SJSA1 (cell line): Measurements from ENCODE around the gene TMPRSS9. TPM values are rescaled to one million over a fixed set of nuclear protein-coding genes. Genes with fewer than 3 reads are reported as not detected.

ENCODE experiments used
- DNase-seq, 2 experiments: peaks; one replicate each; pipeline ENCODE4 v3.0.0-alpha.2; 2015 to 2020; ENCODE audit warnings: low spot score in 2 of 2, low read depth in 1 of 2
- H3K27ac ChIP-seq: fragments of 250-450 bp; sonication (Bioruptor Pico); 2 replicates; pipeline ENCODE4 v1.5.1; 2020; ENCODE audit warnings: mild to moderate bottlenecking, moderate library complexity
- H3K27me3 ChIP-seq: fragments of 250-450 bp; sonication (Bioruptor Pico); replicated peaks from 2 replicates; pipeline ENCODE4 v1.5.1; 2020; ENCODE audit warnings: mild to moderate bottlenecking, moderate library complexity
- H3K36me3 ChIP-seq: fragments of 250-450 bp; sonication (Bioruptor Pico); 2 replicates; pipeline ENCODE4 v1.5.1; 2020; ENCODE audit warnings: mild to moderate bottlenecking
- H3K4me1 ChIP-seq: fragments of 250-450 bp; sonication (Bioruptor Pico); replicated peaks from 2 replicates; pipeline ENCODE4 v1.6.1; 2021; ENCODE audit warnings: mild to moderate bottlenecking
- H3K4me3 ChIP-seq: fragments of 250-450 bp; sonication (Bioruptor Pico); 2 replicates; pipeline ENCODE4 v1.5.1; 2020; ENCODE audit warnings: mild to moderate bottlenecking
- H3K9me3 ChIP-seq: fragments of 250-450 bp; sonication (Bioruptor Pico); replicated peaks from 2 replicates; pipeline ENCODE4 v1.5.1; 2020; ENCODE audit warnings: mild to moderate bottlenecking
- total RNA-seq: library from RNA; depleted of rRNA; stranded (reverse); fragments of >200 nt; shearing (Covaris generic); gene quantifications from 2 replicates; pipeline ENCODE4 v1.2.3, GENCODE V29; 2014

The TMPRSS9 gene
- total RNA-seq, 1 experiment from 2014 or later = not detected

GRCh38 chr19:2423915-2424685 lies 64.0 kb downstream of the TMPRSS9 start:
- H3K4me3 ChIP-seq = no peak overlapping the region
- no peak overlapping the region for H3K27ac ChIP-seq
- no peak for DNase-seq
- peaks cover 11% of the 10 kb centered on the region for H3K4me1 ChIP-seq
- no peaks in the 10 kb centered on the region for H3K9me3 ChIP-seq
- no peaks in the 10 kb centered on the region for H3K27me3 ChIP-seq
- H3K36me3 ChIP-seq = peaks cover 48% of the 10 kb centered on the region

- Histone ChIP-seq H3K9me3 (no peaks in the 10 kb centered on the region), H3K27ac (no peak overlapping the region), H3K4me1 (peaks cover 11% of the 10 kb centered on the region), H3K27me3 (no peaks in the 10 kb centered on the region), H3K36me3 (peaks cover 56% of the 10 kb centered on the region), H3K4me3 (no peak overlapping the region)
- DNase-seq = no peak
Measured at GRCh38 chr19:2424686-2425621, 64.9 kb downstream of the TMPRSS9 start.

- peak overlapping the region; percentile 79 for H3K4me3 ChIP-seq
- DNase-seq = no peak
- peaks cover 66% of the 10 kb centered on the region for H3K36me3 ChIP-seq
- H3K27me3 ChIP-seq = no peaks in the 10 kb centered on the region
- peaks cover 11% of the 10 kb centered on the region for H3K4me1 ChIP-seq
- no peak overlapping the region for H3K27ac ChIP-seq
- no peaks in the 10 kb centered on the region for H3K9me3 ChIP-seq
Measured at GRCh38 chr19:2425622-2426581, 65.8 kb downstream of the TMPRSS9 start.

- Histone ChIP-seq H3K27ac (peak overlapping the region; percentile 89), H3K4me3 (peak overlapping the region; percentile 79), H3K27me3 (no peaks in the 10 kb centered on the region), H3K4me1 (peaks cover 11% of the 10 kb centered on the region), H3K36me3 (peaks cover 75% of the 10 kb centered on the region), H3K9me3 (no peaks in the 10 kb centered on the region)
- DNase-seq = peak in 1 of 2 experiments; percentile 63
Measured at GRCh38 chr19:2426611-2427428, 66.8 kb downstream of the TMPRSS9 start.

- Histone ChIP-seq H3K27me3 (no peaks in the 10 kb centered on the region), H3K4me1 (peaks cover 11% of the 10 kb centered on the region), H3K36me3 (peaks cover 77% of the 10 kb centered on the region), H3K4me3 (peak within 1 kb of the TSS; percentile 79), H3K27ac (peak within 1 kb of the TSS; percentile 89), H3K9me3 (no peaks in the 10 kb centered on the region)
- DNase-seq = peak; percentile 96 to 99
Measured at GRCh38 chr19:2427429-2428320, 67.6 kb downstream of the TMPRSS9 start, which contains the start of gene TIMM13. Gene TIMM13 (minus strand): TSS chr19:2427586. CDS start chr19:2427533, 53 bp downstream.

- H3K4me3 ChIP-seq = no peak overlapping the region
- no peaks in the 10 kb centered on the region for H3K9me3 ChIP-seq
- no peak overlapping the region; the same call in 1 of the 2 replicates for H3K27ac ChIP-seq
- DNase-seq = no peak
- peaks cover 77% of the 10 kb centered on the region for H3K36me3 ChIP-seq
- H3K27me3 ChIP-seq = no peaks in the 10 kb centered on the region
- peaks cover 11% of the 10 kb centered on the region for H3K4me1 ChIP-seq
Measured at GRCh38 chr19:2428321-2428690, 68.2 kb downstream of the TMPRSS9 start.

- Histone ChIP-seq H3K27ac (no peak overlapping the region), H3K9me3 (no peaks in the 10 kb centered on the region), H3K4me3 (no peak overlapping the region), H3K36me3 (peaks cover 75% of the 10 kb centered on the region), H3K4me1 (peaks cover 11% of the 10 kb centered on the region), H3K27me3 (no peaks in the 10 kb centered on the region)
- DNase-seq = no peak
Measured at GRCh38 chr19:2428756-2429711, 69.0 kb downstream of the TMPRSS9 start.

GRCh38 chr19:2429917-2430535 lies 70.0 kb downstream of the TMPRSS9 start:
- Histone ChIP-seq H3K4me1 (peaks cover 11% of the 10 kb centered on the region), H3K9me3 (no peaks in the 10 kb centered on the region), H3K36me3 (peaks cover 84% of the 10 kb centered on the region), H3K27me3 (no peaks in the 10 kb centered on the region), H3K4me3 (no peak overlapping the region), H3K27ac (no peak overlapping the region)
- DNase-seq = no peak

- Histone ChIP-seq H3K4me1 (peaks cover 5% of the 10 kb centered on the region), H3K36me3 (peaks cover 84% of the 10 kb centered on the region), H3K27me3 (no peaks in the 10 kb centered on the region), H3K9me3 (no peaks in the 10 kb centered on the region), H3K27ac (no peak overlapping the region), H3K4me3 (no peak overlapping the region)
- DNase-seq = no peak
Measured at GRCh38 chr19:2431318-2432055, 71.4 kb downstream of the TMPRSS9 start.

- Histone ChIP-seq H3K4me1 (no peaks in the 10 kb centered on the region), H3K27ac (no peak overlapping the region), H3K36me3 (peaks cover 83% of the 10 kb centered on the region), H3K27me3 (no peaks in the 10 kb centered on the region), H3K9me3 (no peaks in the 10 kb centered on the region), H3K4me3 (no peak overlapping the region)
- DNase-seq = no peak
Measured at GRCh38 chr19:2432131-2432848, 72.2 kb downstream of the TMPRSS9 start.
